Cardiac fibroblast (primary cell): ENCODE measurements around the gene REPS2.
A peak's percentile ranks its signal among the peaks of the same experiment; 100 is the strongest.

Source experiments
- DNase-seq, 2 donors: peaks; one replicate each; pipeline versions ENCODE4 v3.0.0 to v3.0.0-alpha.2; 2010; ENCODE audit warnings: low read depth in 2 of 2
- H3K4me3 ChIP-seq, 2 donors: replicated peaks in 1 of 2; 1 replicate in 1 of 2; 2 replicates in 1 of 2; pipeline ENCODE4 v1.5.1; 2011; ENCODE audit warnings: low read depth in 2 of 2, low read length in 2 of 2, mild to moderate bottlenecking in 2 of 2, moderate library complexity in 1 of 2
- TF ChIP-seq, protein P1 (sequence below): IDR thresholded peaks from one replicate; pipeline ENCODE4 v1.5.1; 2011; ENCODE audit warnings: low read depth, mild to moderate bottlenecking, low read length, inconsistent platforms

REPS2 gene

DNA sequence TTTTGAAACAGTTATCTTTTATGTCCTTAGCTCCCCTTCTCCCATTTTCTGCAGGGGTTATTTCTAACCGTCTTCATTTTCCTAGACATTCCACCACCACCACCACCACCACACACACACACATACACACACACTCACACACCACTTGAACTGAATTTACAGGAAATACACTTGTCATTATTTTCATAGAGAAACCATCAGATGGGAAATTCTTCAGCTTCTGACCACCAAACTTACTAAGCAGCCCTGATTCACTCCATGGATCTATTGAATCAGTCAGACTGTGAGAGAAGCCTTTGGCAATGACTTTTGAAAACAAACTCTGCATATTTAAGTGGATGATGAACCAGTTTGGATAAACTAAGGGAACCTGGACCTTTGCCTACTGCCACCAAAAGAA lies 218.5 kb downstream of the REPS2 start:
- TF ChIP-seq, protein P1, sequence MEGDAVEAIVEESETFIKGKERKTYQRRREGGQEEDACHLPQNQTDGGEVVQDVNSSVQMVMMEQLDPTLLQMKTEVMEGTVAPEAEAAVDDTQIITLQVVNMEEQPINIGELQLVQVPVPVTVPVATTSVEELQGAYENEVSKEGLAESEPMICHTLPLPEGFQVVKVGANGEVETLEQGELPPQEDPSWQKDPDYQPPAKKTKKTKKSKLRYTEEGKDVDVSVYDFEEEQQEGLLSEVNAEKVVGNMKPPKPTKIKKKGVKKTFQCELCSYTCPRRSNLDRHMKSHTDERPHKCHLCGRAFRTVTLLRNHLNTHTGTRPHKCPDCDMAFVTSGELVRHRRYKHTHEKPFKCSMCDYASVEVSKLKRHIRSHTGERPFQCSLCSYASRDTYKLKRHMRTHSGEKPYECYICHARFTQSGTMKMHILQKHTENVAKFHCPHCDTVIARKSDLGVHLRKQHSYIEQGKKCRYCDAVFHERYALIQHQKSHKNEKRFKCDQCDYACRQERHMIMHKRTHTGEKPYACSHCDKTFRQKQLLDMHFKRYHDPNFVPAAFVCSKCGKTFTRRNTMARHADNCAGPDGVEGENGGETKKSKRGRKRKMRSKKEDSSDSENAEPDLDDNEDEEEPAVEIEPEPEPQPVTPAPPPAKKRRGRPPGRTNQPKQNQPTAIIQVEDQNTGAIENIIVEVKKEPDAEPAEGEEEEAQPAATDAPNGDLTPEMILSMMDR: no peak
- DNase-seq: peak in 1 of 2 donors; percentile 1

DNA sequence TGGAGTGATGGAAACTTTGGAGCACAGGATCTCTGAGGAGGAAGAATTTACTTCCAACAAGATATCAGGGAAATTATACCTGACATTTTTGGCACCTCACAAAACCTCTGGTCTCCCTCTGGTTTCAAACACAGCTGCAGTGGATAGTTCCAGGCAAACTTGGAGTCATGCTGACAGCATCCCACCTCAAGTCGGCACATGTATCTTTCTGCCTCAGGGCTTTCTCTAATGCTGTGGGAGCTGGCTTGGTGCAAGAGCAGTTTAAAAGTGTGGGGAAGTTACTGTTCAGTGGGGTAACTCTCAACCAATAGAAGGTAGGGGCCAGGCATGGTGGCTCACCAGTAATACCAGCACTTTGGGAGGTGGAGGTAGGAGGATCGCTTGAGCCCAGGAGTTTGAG lies 221.5 kb downstream of the REPS2 start:
- DNase-seq: no peak
- no peak overlapping the region for H3K4me3 ChIP-seq
- TF ChIP-seq, protein P1: no peak

More for the DNA sequence above, 218.5 kb downstream of the REPS2 start:
- H3K4me3 ChIP-seq: no peak overlapping the region

DNA sequence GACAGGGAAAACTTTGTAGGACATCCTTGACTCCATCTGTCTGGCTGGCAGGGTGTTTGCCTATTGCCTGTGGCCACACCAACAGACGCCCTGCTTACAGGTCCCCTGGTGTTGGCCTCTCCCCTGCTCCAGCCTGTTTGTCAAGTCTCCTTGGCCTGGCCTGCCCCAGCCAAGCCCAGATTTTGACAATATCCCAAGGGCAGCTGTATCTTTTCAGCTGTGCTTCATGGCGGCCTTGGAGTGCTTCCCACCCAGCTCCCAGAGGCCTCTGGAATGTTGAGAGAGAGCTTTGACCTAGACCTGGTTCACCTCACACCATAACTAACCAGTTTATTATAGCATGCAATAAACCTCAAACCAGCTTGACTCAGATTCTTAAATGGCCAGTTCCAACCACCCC lies 224.5 kb downstream of the REPS2 start:
- no peak for DNase-seq
- TF ChIP-seq, protein P1: no peak
- H3K4me3 ChIP-seq: no peak overlapping the region

DNA sequence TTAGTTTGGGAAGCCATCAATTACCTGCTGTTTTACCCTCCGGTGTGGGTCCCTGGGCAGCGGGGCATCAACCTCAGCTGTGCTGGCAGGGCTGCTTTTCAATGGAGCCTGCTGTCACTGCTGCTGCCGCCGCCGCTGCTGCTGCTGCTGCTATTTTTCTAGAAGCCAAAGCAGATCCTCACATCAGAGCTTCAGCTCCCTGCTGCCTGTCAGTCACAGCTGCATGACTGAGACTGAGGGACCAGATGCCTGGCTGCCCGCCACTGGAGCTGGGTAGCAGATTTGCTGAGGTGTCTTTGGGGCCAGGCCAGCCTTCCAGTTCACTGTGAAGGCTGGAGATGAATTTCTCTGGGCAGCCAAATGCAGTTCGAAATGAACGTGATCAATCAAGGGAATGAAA lies 228.2 kb downstream of the REPS2 start:
- H3K4me3 ChIP-seq: no peak overlapping the region
- TF ChIP-seq, protein P1: no peak
- no peak for DNase-seq

DNA sequence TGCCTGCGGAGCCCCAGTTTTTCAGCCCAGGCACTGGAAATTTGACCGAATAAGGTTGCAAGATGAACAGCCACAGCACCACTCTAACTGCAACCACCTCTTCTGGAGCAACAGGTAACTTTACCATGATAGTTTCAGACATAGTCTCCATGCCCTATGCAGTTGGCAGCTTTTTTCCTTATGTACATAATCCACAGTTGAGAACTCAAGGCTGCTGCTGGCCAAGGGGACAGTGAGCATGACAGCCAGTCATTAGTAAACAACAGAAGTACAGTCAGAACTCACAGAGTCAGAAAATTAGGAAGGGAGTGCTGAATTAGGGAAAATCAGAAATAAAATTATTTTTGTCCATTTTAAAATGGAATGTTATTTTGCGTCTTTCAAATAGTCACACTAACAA lies 235.9 kb downstream of the REPS2 start:
- no peak overlapping the region for H3K4me3 ChIP-seq
- DNase-seq: no peak
- TF ChIP-seq, protein P1: no peak

DNA sequence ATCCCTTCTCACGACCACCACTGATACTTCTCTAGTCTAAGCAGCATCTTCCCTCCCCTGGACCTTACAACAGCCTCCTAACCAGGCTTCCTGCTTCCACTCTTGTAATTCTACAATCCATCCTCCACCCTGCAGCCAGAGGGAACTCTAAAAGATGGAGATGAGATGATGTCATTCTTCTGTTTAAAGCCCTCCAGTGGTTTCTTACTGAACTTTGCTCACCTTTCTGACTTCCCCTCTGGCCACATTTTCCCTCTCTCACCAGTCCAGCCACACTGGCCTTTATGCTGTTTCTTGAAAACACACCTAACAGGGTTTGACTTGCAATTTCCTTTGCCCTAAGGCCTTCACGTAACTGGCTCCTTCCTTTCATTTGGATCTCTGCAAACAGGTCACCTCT lies 237.1 kb downstream of the REPS2 start:
- TF ChIP-seq, protein P1: no peak
- H3K4me3 ChIP-seq: no peak overlapping the region
- no peak for DNase-seq

DNA sequence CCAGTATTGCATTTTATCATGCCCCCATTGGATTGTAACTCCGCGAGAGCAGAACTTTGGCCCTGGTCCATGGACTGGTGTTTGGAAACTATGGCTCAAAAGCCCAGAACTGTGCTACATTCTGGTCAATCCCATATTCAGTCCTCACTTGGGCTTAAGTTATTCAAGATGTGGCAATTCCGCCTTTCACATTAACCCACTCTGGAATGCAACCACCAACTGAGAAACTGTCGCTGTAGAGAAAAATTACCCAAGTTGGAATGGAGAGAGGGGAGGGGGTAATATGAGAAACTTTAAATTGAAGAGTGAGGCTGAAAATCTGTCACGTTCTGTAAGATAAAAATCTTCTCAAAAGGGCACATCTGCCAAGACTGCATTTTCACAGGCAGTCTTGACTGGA lies 239.0 kb downstream of the REPS2 start:
- H3K4me3 ChIP-seq: no peak overlapping the region
- TF ChIP-seq, protein P1: no peak
- DNase-seq: no peak
